22Rv1 (cell line): Measurements from ENCODE around the gene NEB.

Experiments used
- ZFX ChIP-seq: fragments of 450-650 bp; IDR thresholded peaks from 2 replicates; pipeline ENCODE4 v1.6.1; 2017; ENCODE audit warnings: antibody characterized with exemption, borderline replicate concordance
- TF ChIP-seq, protein P1 (sequence below): fragments of 450-650 bp; IDR thresholded peaks from 2 replicates; pipeline ENCODE4 v1.5.1; 2017; ENCODE audit warnings: mild to moderate bottlenecking

GRCh38 chr2:151472966-151473365, 261.3 kb downstream of the NEB start:
- TF ChIP-seq, protein P1, sequence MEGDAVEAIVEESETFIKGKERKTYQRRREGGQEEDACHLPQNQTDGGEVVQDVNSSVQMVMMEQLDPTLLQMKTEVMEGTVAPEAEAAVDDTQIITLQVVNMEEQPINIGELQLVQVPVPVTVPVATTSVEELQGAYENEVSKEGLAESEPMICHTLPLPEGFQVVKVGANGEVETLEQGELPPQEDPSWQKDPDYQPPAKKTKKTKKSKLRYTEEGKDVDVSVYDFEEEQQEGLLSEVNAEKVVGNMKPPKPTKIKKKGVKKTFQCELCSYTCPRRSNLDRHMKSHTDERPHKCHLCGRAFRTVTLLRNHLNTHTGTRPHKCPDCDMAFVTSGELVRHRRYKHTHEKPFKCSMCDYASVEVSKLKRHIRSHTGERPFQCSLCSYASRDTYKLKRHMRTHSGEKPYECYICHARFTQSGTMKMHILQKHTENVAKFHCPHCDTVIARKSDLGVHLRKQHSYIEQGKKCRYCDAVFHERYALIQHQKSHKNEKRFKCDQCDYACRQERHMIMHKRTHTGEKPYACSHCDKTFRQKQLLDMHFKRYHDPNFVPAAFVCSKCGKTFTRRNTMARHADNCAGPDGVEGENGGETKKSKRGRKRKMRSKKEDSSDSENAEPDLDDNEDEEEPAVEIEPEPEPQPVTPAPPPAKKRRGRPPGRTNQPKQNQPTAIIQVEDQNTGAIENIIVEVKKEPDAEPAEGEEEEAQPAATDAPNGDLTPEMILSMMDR, result no peak
- TF ChIP-seq ZFX, result no peak
